ENCODE measurements around the gene CDK5RAP3.

- TF ChIP-seq, protein P1, sequence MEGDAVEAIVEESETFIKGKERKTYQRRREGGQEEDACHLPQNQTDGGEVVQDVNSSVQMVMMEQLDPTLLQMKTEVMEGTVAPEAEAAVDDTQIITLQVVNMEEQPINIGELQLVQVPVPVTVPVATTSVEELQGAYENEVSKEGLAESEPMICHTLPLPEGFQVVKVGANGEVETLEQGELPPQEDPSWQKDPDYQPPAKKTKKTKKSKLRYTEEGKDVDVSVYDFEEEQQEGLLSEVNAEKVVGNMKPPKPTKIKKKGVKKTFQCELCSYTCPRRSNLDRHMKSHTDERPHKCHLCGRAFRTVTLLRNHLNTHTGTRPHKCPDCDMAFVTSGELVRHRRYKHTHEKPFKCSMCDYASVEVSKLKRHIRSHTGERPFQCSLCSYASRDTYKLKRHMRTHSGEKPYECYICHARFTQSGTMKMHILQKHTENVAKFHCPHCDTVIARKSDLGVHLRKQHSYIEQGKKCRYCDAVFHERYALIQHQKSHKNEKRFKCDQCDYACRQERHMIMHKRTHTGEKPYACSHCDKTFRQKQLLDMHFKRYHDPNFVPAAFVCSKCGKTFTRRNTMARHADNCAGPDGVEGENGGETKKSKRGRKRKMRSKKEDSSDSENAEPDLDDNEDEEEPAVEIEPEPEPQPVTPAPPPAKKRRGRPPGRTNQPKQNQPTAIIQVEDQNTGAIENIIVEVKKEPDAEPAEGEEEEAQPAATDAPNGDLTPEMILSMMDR (conservative IDR thresholded peaks at IDR 0.05; ENCODE audit: low read length): no peak
- TF ChIP-seq EZH2phosphoT487 (IDR thresholded peaks at IDR 0.05; ENCODE audit: borderline replicate concordance): no peak
Measured at GRCh38 chr17:47946516-47946915, 24.4 kb upstream of the CDK5RAP3 start.

Measured in Loucy (cell line).